ENCODE measurements around the gene NEK4. TPM values are rescaled to one million over a fixed set of nuclear protein-coding genes. Genes with fewer than 3 reads are reported as not detected.

Gene NEK4
- total and polyA plus RNA-seq, 2 of the 13 experiments (the other 11 are each of a cell fraction or from before 2014, with no cell fraction given), result 16.5 to 38.0 TPM

GRCh38 chr3:52793702-52794611 lies 23.2 kb upstream of the NEK4 start (continued):
- TF ChIP-seq PBX3 (CRISPR knock-in tag; IDR thresholded peaks at IDR 0.05; ENCODE audit: borderline replicate concordance) (no peak), DNMT3B (CRISPR knock-in tag; conservative IDR thresholded peaks at IDR 0.05) (no peak; the same call in 1 of the 2 replicates), ZNF780A (CRISPR knock-in tag; IDR thresholded peaks at IDR 0.05) (no peak), FOXP4 (CRISPR knock-in tag; IDR thresholded peaks at IDR 0.05) (no peak; the same call in 1 of the 2 replicates), ATRX (CRISPR knock-in tag; IDR thresholded peaks at IDR 0.05; ENCODE audit: borderline replicate concordance) (no peak), KIAA2018 (CRISPR knock-in tag; IDR thresholded peaks at IDR 0.05; ENCODE audit: borderline replicate concordance) (no peak), DZIP1 (CRISPR knock-in tag; IDR thresholded peaks at IDR 0.05) (no peak), PATZ1 (CRISPR knock-in tag; IDR thresholded peaks at IDR 0.05) (no peak), STAT5B (CRISPR knock-in tag; IDR thresholded peaks at IDR 0.05) (no peak), MTF2 (CRISPR knock-in tag; IDR thresholded peaks at IDR 0.05; ENCODE audit: borderline replicate concordance) (no peak), BORCS8-MEF2B (CRISPR knock-in tag; IDR thresholded peaks at IDR 0.05) (no peak; the same call in 1 of the 2 replicates)

Measured in HepG2 (cell line).